ENCODE data around the gene SERINC4. TPM values are rescaled to one million over a fixed set of nuclear protein-coding genes. Genes with fewer than 3 reads are reported as not detected.

Gene SERINC4
- total RNA-seq, 1 donor from 2014 or later, result 0.11 TPM

GRCh38 chr15:43776718-43777266 lies 23.2 kb downstream of the SERINC4 start, which contains the start of gene ELL3:
Gene ELL3, minus strand, starts transcription at chr15:43776966. Its CDS starts 65 bp downstream, at chr15:43776901.
- intact Hi-C loops (cut with micrococcal nuclease), result loop anchor here (1.0 to 2.0 kb wide), 8 partner anchors 13 to 950 kb away; partner anchors contain the start of genes FRMD5, HYPK, MFAP1 and PDIA3
- peaks cover 51% of the 10 kb centered on the region for H3K36me3 Mint-ChIP-seq (ENCODE audit: low read depth)

GRCh38 chr15:43776101-43776717 lies 23.8 kb downstream of the SERINC4 start:
- Mint-ChIP-seq H3K27me3 (no peaks in the 10 kb centered on the region), H3K4me3 (peak overlapping the region; percentile 96), H3K36me3 (ENCODE audit: low read depth) (peaks cover 55% of the 10 kb centered on the region), H3K4me1 (peaks cover 46% of the 10 kb centered on the region), H3K27ac (peak overlapping the region; percentile 96), H3K9me3 (no peaks in the 10 kb centered on the region)
- ChIA-PET POLR2A (interaction anchor here (0.5 to 10.1 kb wide), 20 partner anchors 11 to 1201 kb away, joined by 3 to 509 read pairs (median 6); partner anchors contain the start of genes B2M, HYPK, MAP1A and MFAP1), CTCF (interaction anchor here (0.8 to 2.9 kb wide), 9 partner anchors 14 to 52 kb away, joined by 3 to 49 read pairs (median 6); partner anchors contain the start of genes MFAP1, PDIA3, SERF2 and WDR76)
- intact Hi-C loops (cut with micrococcal nuclease), result loop anchor here (1.0 to 2.0 kb wide), 5 partner anchors 24 to 951 kb away; partner anchors contain the start of genes HYPK, PDIA3 and SERINC4
- ATAC-seq (ENCODE audit: low read depth) (peak; percentile 71), DNase-seq (peak; percentile 83)
- TF ChIP-seq, protein P1, sequence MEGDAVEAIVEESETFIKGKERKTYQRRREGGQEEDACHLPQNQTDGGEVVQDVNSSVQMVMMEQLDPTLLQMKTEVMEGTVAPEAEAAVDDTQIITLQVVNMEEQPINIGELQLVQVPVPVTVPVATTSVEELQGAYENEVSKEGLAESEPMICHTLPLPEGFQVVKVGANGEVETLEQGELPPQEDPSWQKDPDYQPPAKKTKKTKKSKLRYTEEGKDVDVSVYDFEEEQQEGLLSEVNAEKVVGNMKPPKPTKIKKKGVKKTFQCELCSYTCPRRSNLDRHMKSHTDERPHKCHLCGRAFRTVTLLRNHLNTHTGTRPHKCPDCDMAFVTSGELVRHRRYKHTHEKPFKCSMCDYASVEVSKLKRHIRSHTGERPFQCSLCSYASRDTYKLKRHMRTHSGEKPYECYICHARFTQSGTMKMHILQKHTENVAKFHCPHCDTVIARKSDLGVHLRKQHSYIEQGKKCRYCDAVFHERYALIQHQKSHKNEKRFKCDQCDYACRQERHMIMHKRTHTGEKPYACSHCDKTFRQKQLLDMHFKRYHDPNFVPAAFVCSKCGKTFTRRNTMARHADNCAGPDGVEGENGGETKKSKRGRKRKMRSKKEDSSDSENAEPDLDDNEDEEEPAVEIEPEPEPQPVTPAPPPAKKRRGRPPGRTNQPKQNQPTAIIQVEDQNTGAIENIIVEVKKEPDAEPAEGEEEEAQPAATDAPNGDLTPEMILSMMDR (IDR thresholded peaks at IDR 0.05), result no peak

More at GRCh38 chr15:43776718-43777266, 23.2 kb downstream of the SERINC4 start, which contains the start of gene ELL3:
- TF ChIP-seq, protein P1 (IDR thresholded peaks at IDR 0.05), result no peak
- peak within 1 kb of the TSS; percentile 96 for H3K4me3 Mint-ChIP-seq
- H3K27me3 Mint-ChIP-seq, result no peaks in the 10 kb centered on the region
- peak within 1 kb of the TSS; percentile 96 for H3K27ac Mint-ChIP-seq
- peak; percentile 82 for DNase-seq
- no peaks in the 10 kb centered on the region for H3K9me3 Mint-ChIP-seq
- ATAC-seq (ENCODE audit: low read depth), result peak; percentile 62
- ChIA-PET CTCF (interaction anchor here (0.8 to 2.9 kb wide), 11 partner anchors 8 to 51 kb away, joined by 3 to 49 read pairs (median 6); partner anchors contain the start of genes HYPK, MFAP1, PDIA3 and SERF2), POLR2A (interaction anchor here (0.5 to 10.1 kb wide), 26 partner anchors 11 to 1202 kb away, joined by 3 to 509 read pairs (median 4); partner anchors contain the start of genes B2M, HYPK, MAP1A and MFAP1)
- H3K4me1 Mint-ChIP-seq, result peaks cover 44% of the 10 kb centered on the region

DNA sequence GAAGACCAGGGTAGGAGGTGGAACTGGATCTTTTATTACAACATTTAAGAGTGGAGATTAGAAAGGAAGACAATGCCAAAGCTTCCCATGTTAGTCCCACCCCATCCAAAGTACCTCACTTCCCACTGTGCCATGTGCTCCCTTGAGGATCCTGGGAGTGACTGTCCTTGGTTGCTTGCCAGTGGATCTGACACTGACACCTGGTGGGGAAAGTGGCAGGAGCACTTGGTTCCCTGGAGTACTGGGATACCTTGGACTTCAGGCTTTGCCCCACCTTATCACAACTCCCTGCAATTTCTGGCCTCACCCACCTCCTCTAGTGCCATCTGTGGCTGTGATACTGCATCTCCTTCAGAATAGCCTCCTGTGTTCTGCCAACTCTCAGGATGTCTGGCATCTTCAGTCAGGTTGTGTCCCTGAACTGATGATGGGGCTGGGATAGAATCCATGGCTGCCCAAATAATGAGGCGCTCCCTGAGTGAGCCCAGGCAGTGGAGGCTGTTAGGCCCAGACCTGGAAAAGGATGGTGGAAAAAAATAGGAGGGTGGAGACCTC lies 24.5 kb downstream of the SERINC4 start:
- Mint-ChIP-seq H3K9me3 (no peaks in the 10 kb centered on the region), H3K36me3 (ENCODE audit: low read depth) (peaks cover 62% of the 10 kb centered on the region), H3K27ac (peak overlapping the region; percentile 96), H3K27me3 (no peaks in the 10 kb centered on the region), H3K4me3 (peak overlapping the region; percentile 96), H3K4me1 (peaks cover 46% of the 10 kb centered on the region)
- intact Hi-C loops (cut with micrococcal nuclease), result no loop called here
- TF ChIP-seq, protein P1 (IDR thresholded peaks at IDR 0.05), result no peak
- CTCF ChIA-PET, result interaction anchor here (2.4 kb wide), 1 partner anchor 52 kb away, joined by 8 read pairs; the partner anchor contains the start of gene WDR76
- no peak for DNase-seq
- ATAC-seq (ENCODE audit: low read depth), result no peak
- POLR2A ChIA-PET, result interaction anchor here (0.6 to 10.1 kb wide), 13 partner anchors 10 to 936 kb away, joined by 3 to 509 read pairs (median 12); partner anchors contain the start of genes B2M, HYPK, MFAP1 and PATL2

DNA sequence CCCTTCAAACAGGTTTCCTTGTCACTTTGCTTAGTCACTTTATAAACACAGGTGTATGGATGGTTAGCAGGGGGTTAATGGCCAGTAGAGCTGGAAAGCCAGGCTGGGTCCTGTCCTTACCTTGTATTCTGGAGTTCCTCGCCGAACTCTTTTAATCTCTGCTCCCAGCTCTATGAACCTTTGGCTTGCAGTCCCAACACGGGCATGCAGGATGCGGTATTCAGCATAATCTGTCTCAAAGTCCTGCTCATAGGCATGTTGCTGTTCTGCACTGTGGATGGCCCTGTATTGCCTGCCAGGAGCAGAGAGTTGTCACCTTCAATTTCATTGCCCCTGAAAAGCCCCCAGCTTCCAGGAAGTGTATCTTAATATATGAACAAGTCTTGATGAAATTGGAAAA lies 26.0 kb downstream of the SERINC4 start:
- intact Hi-C loops (cut with micrococcal nuclease), result no loop called here
- CTCF ChIA-PET, result no interaction called here
- peaks cover 76% of the 10 kb centered on the region for H3K36me3 Mint-ChIP-seq (ENCODE audit: low read depth)
- no peaks in the 10 kb centered on the region for H3K27me3 Mint-ChIP-seq
- H3K27ac Mint-ChIP-seq, result no peak overlapping the region
- DNase-seq (no peak), ATAC-seq (ENCODE audit: low read depth) (no peak)
- no peak overlapping the region for H3K4me3 Mint-ChIP-seq
- POLR2A ChIA-PET, result interaction anchor here (0.6 to 10.1 kb wide), 3 partner anchors 8 to 35 kb away, joined by 3 to 509 read pairs (median 80); partner anchors contain the start of genes HYPK, SERF2 and SERINC4
- TF ChIP-seq, protein P1 (IDR thresholded peaks at IDR 0.05), result no peak
- H3K9me3 Mint-ChIP-seq, result no peaks in the 10 kb centered on the region
- H3K4me1 Mint-ChIP-seq, result peaks cover 52% of the 10 kb centered on the region
